ENCODE results near the gene BABAM2. TPM values are rescaled to one million over a fixed set of nuclear protein-coding genes. Genes with fewer than 3 reads are reported as not detected.
A peak's percentile ranks its signal among the peaks of the same experiment; 100 is the strongest.

The BABAM2 gene
- polyA plus RNA-seq, 6 donors from 2014 or later: 50.3 to 58.3 (median 55.6) TPM

GRCh38 chr2:28150994-28151393 is 260.5 kb downstream of the BABAM2 start:
- H3K36me3 Mint-ChIP-seq: peaks cover 29 to 53% of the 10 kb centered on the region in 2 donors
- no peaks in the 10 kb centered on the region for H3K4me1 Mint-ChIP-seq
- no peaks in the 10 kb centered on the region for H3K27me3 Mint-ChIP-seq
- ATAC-seq (ENCODE audit: low read depth in 2 of 2): no peak
- no peak overlapping the region for H3K27ac Mint-ChIP-seq
- H3K4me3 Mint-ChIP-seq: no peak overlapping the region
- peaks cover 5 to 23% (median 15%) of the 10 kb centered on the region in 7 donors for H3K9me3 Mint-ChIP-seq
- no peak for DNase-seq

GRCh38 chr2:28152585-28153280 is 262.2 kb downstream of the BABAM2 start:
- ATAC-seq (ENCODE audit: low read depth in 2 of 2): no peak
- H3K36me3 Mint-ChIP-seq: peaks cover 34 to 57% of the 10 kb centered on the region in 2 donors

GRCh38 chr2:28153851-28154250 is 263.3 kb downstream of the BABAM2 start:
- Mint-ChIP-seq H3K4me1 (no peaks in the 10 kb centered on the region), H3K27me3 (no peaks in the 10 kb centered on the region), H3K4me3 (no peak overlapping the region), H3K9me3 (peaks cover 7 to 25% (median 16%) of the 10 kb centered on the region in 7 donors), H3K36me3 (peaks cover 37 to 59% of the 10 kb centered on the region in 2 donors), H3K27ac (peak overlapping the region in 1 of 6 donors; percentile 26)
- no peak for ATAC-seq (ENCODE audit: low read depth in 2 of 2)
- DNase-seq: no peak

More at GRCh38 chr2:28152585-28153280, 262.2 kb downstream of the BABAM2 start:
- no peaks in the 10 kb centered on the region for H3K27me3 Mint-ChIP-seq
- no peaks in the 10 kb centered on the region for H3K4me1 Mint-ChIP-seq
- DNase-seq: no peak
- no peak overlapping the region for H3K27ac Mint-ChIP-seq
- peaks cover 7 to 25% (median 16%) of the 10 kb centered on the region in 7 donors for H3K9me3 Mint-ChIP-seq
- H3K4me3 Mint-ChIP-seq: no peak overlapping the region

GRCh38 chr2:28155086-28155485 is 264.6 kb downstream of the BABAM2 start:
- no peaks in the 10 kb centered on the region for H3K27me3 Mint-ChIP-seq
- H3K4me3 Mint-ChIP-seq: no peak overlapping the region
- peaks cover 44 to 61% of the 10 kb centered on the region in 2 donors for H3K36me3 Mint-ChIP-seq
- no peak for DNase-seq
- peaks cover 0 to 4% (median 0%) of the 10 kb centered on the region in 3 donors for H3K4me1 Mint-ChIP-seq
- H3K27ac Mint-ChIP-seq: no peak overlapping the region
- ATAC-seq (ENCODE audit: low read depth in 2 of 2): no peak
- peaks cover 7 to 25% (median 16%) of the 10 kb centered on the region in 7 donors for H3K9me3 Mint-ChIP-seq

- Mint-ChIP-seq H3K4me1 (peaks cover 0 to 4% (median 0%) of the 10 kb centered on the region in 3 donors), H3K27ac (no peak overlapping the region), H3K36me3 (peaks cover 44 to 61% of the 10 kb centered on the region in 2 donors), H3K27me3 (no peaks in the 10 kb centered on the region), H3K4me3 (no peak overlapping the region), H3K9me3 (peaks cover 7 to 25% (median 16%) of the 10 kb centered on the region in 7 donors)
- ATAC-seq (ENCODE audit: low read depth in 2 of 2) (no peak), DNase-seq (no peak)
Measured at GRCh38 chr2:28155627-28156026, 265.1 kb downstream of the BABAM2 start.

GRCh38 chr2:28158791-28159190 is 268.3 kb downstream of the BABAM2 start:
- ATAC-seq (ENCODE audit: low read depth in 2 of 2): no peak
- Mint-ChIP-seq H3K36me3 (peaks cover 33 to 35% of the 10 kb centered on the region in 2 donors), H3K9me3 (peaks cover 7 to 25% (median 16%) of the 10 kb centered on the region in 7 donors)

GRCh38 chr2:28160986-28161425 is 270.5 kb downstream of the BABAM2 start:
- DNase-seq (no peak), ATAC-seq (ENCODE audit: low read depth in 2 of 2) (no peak)
- Mint-ChIP-seq H3K9me3 (peaks cover 1 to 2% (median 2%) of the 10 kb centered on the region in 7 donors), H3K27ac (no peak overlapping the region), H3K4me3 (no peak overlapping the region), H3K27me3 (no peaks in the 10 kb centered on the region), H3K4me1 (peaks cover 0 to 4% (median 0%) of the 10 kb centered on the region in 3 donors), H3K36me3 (peaks cover 18 to 29% of the 10 kb centered on the region in 2 donors)

More at GRCh38 chr2:28158791-28159190, 268.3 kb downstream of the BABAM2 start:
- no peak for DNase-seq
- Mint-ChIP-seq H3K27ac (peak overlapping the region in 1 of 6 donors; percentile 48), H3K27me3 (no peaks in the 10 kb centered on the region), H3K4me3 (no peak overlapping the region), H3K4me1 (peaks cover 0 to 4% (median 0%) of the 10 kb centered on the region in 3 donors)

GRCh38 chr2:28161466-28161865 is 270.9 kb downstream of the BABAM2 start:
- H3K4me3 Mint-ChIP-seq: no peak overlapping the region
- H3K9me3 Mint-ChIP-seq: no peaks in the 10 kb centered on the region
- ATAC-seq (ENCODE audit: low read depth in 2 of 2) (no peak), DNase-seq (no peak)
- peaks cover 0 to 4% (median 0%) of the 10 kb centered on the region in 3 donors for H3K4me1 Mint-ChIP-seq
- H3K27ac Mint-ChIP-seq: no peak overlapping the region
- no peaks in the 10 kb centered on the region for H3K27me3 Mint-ChIP-seq
- H3K36me3 Mint-ChIP-seq: peaks cover 16 to 25% of the 10 kb centered on the region in 2 donors

GRCh38 chr2:28162564-28162963 is 272.0 kb downstream of the BABAM2 start:
- Mint-ChIP-seq H3K27ac (no peak overlapping the region), H3K4me1 (peaks cover 0 to 4% (median 0%) of the 10 kb centered on the region in 3 donors), H3K27me3 (no peaks in the 10 kb centered on the region), H3K36me3 (peaks cover 11 to 25% of the 10 kb centered on the region in 2 donors), H3K4me3 (no peak overlapping the region), H3K9me3 (no peaks in the 10 kb centered on the region)
- ATAC-seq (ENCODE audit: low read depth in 2 of 2) (no peak), DNase-seq (no peak)

GRCh38 chr2:28163028-28163427 is 272.5 kb downstream of the BABAM2 start:
- peaks cover 0 to 4% (median 0%) of the 10 kb centered on the region in 3 donors for H3K4me1 Mint-ChIP-seq
- no peaks in the 10 kb centered on the region for H3K9me3 Mint-ChIP-seq
- H3K4me3 Mint-ChIP-seq: no peak overlapping the region
- no peak for ATAC-seq (ENCODE audit: low read depth in 2 of 2)
- H3K27ac Mint-ChIP-seq: peak overlapping the region in 1 of 6 donors; percentile 5
- H3K27me3 Mint-ChIP-seq: no peaks in the 10 kb centered on the region
- DNase-seq: no peak
- H3K36me3 Mint-ChIP-seq: peaks cover 11 to 25% of the 10 kb centered on the region in 2 donors

- DNase-seq: no peak
- ATAC-seq (ENCODE audit: low read depth in 2 of 2): no peak
- H3K4me1 Mint-ChIP-seq: peaks cover 0 to 4% (median 0%) of the 10 kb centered on the region in 3 donors
- H3K36me3 Mint-ChIP-seq: peaks cover 7 to 23% of the 10 kb centered on the region in 2 donors
- no peak overlapping the region for H3K27ac Mint-ChIP-seq
- no peaks in the 10 kb centered on the region for H3K9me3 Mint-ChIP-seq
- H3K4me3 Mint-ChIP-seq: no peak overlapping the region
- H3K27me3 Mint-ChIP-seq: no peaks in the 10 kb centered on the region
Measured at GRCh38 chr2:28163627-28164279, 273.2 kb downstream of the BABAM2 start.

- DNase-seq: no peak
- H3K36me3 Mint-ChIP-seq: peaks cover 1 to 17% of the 10 kb centered on the region in 2 donors
- H3K27ac Mint-ChIP-seq: peak overlapping the region in 1 of 6 donors; percentile 15
- no peaks in the 10 kb centered on the region for H3K27me3 Mint-ChIP-seq
- H3K4me3 Mint-ChIP-seq: no peak overlapping the region
- peaks cover 0 to under 1% (median 0%) of the 10 kb centered on the region in 3 donors for H3K4me1 Mint-ChIP-seq
- no peak for ATAC-seq (ENCODE audit: low read depth in 2 of 2)
- H3K9me3 Mint-ChIP-seq: no peaks in the 10 kb centered on the region
Measured at GRCh38 chr2:28164280-28164801, 273.8 kb downstream of the BABAM2 start.

- ATAC-seq (ENCODE audit: low read depth in 2 of 2) (no peak), DNase-seq (no peak)
- Mint-ChIP-seq H3K27ac (peak overlapping the region in 1 of 6 donors; percentile 1), H3K4me1 (no peaks in the 10 kb centered on the region), H3K27me3 (no peaks in the 10 kb centered on the region), H3K36me3 (peaks cover 0 to 15% of the 10 kb centered on the region in 2 donors), H3K4me3 (no peak overlapping the region), H3K9me3 (no peaks in the 10 kb centered on the region)
Measured at GRCh38 chr2:28165087-28165635, 274.6 kb downstream of the BABAM2 start.

All from naive B cell (primary cell).